Chondrocyte (in vitro differentiated cells): ENCODE results near the gene GNB1L. TPM values are rescaled to one million over a fixed set of nuclear protein-coding genes. Genes with fewer than 3 reads are reported as not detected.
"Not testable (repeated sequence)": the region's sequence is repeated elsewhere in the genome, so short reads cannot be mapped to it uniquely, and the experiment has no call there.

Experiments
- DNase-seq: peaks from one replicate; pipeline ENCODE4 v3.0.0; 2021; ENCODE audit warnings: mixed read lengths, low spot score
- H3K27ac Mint-ChIP-seq: one replicate; pipeline ENCODE4 v1.8.0; 2021; ENCODE audit warnings: mild to moderate bottlenecking, moderate library complexity, mixed read lengths; ENCODE audit not compliant: unreplicated experiment
- H3K27me3 Mint-ChIP-seq: 2 replicates; pipeline ENCODE4 v1.8.0; 2021; ENCODE audit warnings: low read depth, mixed read lengths
- H3K36me3 Mint-ChIP-seq: 2 replicates; pipeline ENCODE4 v1.8.0; 2021; ENCODE audit warnings: low read depth, mixed read lengths
- H3K4me1 Mint-ChIP-seq: 2 replicates; pipeline ENCODE4 v1.8.0; 2021; ENCODE audit warnings: low read depth, mild to moderate bottlenecking, mixed read lengths
- H3K4me3 Mint-ChIP-seq: one replicate; pipeline ENCODE4 v1.8.0; 2021; ENCODE audit warnings: mild to moderate bottlenecking, moderate library complexity, mixed read lengths; ENCODE audit not compliant: unreplicated experiment
- H3K9me3 Mint-ChIP-seq: 2 replicates; pipeline ENCODE4 v1.8.0; 2021; ENCODE audit warnings: low read depth, mixed read lengths
- CTCF ChIP-seq: fragments of 200-600 bp; sonication (generic); IDR thresholded peaks from 2 replicates; pipeline ENCODE4 v1.5.0; 2021; ENCODE audit warnings: antibody characterized with exemption, mild to moderate bottlenecking, moderate library complexity
- total RNA-seq: library from RNA; stranded (reverse); gene quantifications from 3 replicates; pipeline ENCODE4 v1.2.1, GENCODE V29; 2021

Gene GNB1L
- total RNA-seq, 1 donor from 2014 or later, result 5.3 TPM

GRCh38 chr22:19784384-19785175 is 70.1 kb downstream of the GNB1L start:
- H3K27ac Mint-ChIP-seq, result no peak overlapping the region
- no peaks in the 10 kb centered on the region for H3K27me3 Mint-ChIP-seq
- H3K36me3 Mint-ChIP-seq, result peaks cover 3% of the 10 kb centered on the region
- H3K4me1 Mint-ChIP-seq, result peaks cover 5% of the 10 kb centered on the region
- H3K4me3 Mint-ChIP-seq, result no peak overlapping the region
- DNase-seq, result peak; percentile 85
- no peak for TF ChIP-seq CTCF
- peaks cover 4% of the 10 kb centered on the region for H3K9me3 Mint-ChIP-seq

DNA sequence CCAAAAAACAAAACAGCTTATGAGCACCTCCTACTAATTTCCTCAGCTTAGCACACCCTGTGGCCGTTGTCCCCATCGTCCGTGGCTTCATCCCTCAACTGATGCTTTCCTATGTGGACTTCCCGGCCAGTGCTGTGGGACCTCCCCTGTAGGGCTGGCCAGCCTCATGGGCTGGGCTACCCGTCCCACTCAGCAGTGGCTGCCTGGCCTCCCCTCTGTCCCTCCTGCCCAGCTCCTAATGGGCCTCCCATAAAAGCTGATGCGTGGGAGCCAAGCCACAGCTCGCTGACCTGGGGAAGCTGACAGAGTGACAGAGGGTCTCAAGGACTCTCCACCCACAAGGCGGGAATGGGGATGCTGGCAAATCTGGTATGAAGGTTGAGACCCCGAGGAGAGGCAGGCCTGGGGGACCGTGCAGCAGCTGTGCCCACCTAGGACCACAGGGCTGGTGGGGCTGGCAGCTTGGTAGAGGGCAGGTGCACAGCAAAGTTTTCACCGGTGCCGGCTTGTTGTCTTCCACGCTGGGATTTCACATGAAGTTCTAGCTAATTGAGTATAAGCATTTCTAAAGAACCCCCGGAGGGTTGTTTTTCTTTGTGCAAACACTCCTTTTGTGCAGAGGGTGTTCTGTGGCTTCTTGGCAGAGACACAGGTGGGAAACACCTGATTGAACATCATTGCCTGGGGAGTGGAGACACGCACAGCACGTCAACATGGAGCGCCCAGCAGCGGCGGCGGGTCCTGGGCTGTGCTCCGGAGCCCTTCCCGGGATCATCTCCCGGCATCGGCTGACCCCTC is 70.9 kb downstream of the GNB1L start:
- peaks cover 3% of the 10 kb centered on the region for H3K27me3 Mint-ChIP-seq
- DNase-seq, result no peak

DNA sequence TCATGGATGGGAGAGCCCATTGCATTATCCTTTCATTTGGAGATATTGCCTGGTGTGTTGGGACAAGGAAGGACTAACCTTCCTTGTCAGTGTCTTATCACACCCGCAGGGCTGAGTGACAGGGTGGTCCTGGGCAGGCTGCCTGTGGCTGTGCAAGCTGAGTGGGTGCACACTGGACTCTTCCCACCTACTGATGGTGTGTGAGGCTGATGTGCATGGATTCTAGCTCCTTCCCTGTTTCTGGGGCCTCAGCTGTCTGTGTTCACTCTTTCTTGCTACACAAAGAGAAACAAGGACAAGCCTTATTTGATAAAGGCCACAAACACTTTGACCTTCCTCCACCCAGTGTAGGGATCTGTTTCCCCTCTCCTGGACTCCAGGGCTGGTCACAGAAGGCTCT is 72.1 kb downstream of the GNB1L start:
- no peak for TF ChIP-seq CTCF
- peaks cover 3% of the 10 kb centered on the region for H3K27me3 Mint-ChIP-seq
- H3K27ac Mint-ChIP-seq, result no peak overlapping the region
- H3K36me3 Mint-ChIP-seq, result peaks cover 3% of the 10 kb centered on the region
- H3K9me3 Mint-ChIP-seq, result peaks cover 4% of the 10 kb centered on the region
- peaks cover 5% of the 10 kb centered on the region for H3K4me1 Mint-ChIP-seq
- H3K4me3 Mint-ChIP-seq, result no peak overlapping the region
- no peak for DNase-seq

More for the DNA sequence above, 70.9 kb downstream of the GNB1L start:
- H3K9me3 Mint-ChIP-seq, result peaks cover 4% of the 10 kb centered on the region
- TF ChIP-seq CTCF, result no peak
- H3K27ac Mint-ChIP-seq, result no peak overlapping the region
- H3K4me1 Mint-ChIP-seq, result peaks cover 5% of the 10 kb centered on the region
- H3K36me3 Mint-ChIP-seq, result peaks cover 3% of the 10 kb centered on the region
- no peak overlapping the region for H3K4me3 Mint-ChIP-seq

DNA sequence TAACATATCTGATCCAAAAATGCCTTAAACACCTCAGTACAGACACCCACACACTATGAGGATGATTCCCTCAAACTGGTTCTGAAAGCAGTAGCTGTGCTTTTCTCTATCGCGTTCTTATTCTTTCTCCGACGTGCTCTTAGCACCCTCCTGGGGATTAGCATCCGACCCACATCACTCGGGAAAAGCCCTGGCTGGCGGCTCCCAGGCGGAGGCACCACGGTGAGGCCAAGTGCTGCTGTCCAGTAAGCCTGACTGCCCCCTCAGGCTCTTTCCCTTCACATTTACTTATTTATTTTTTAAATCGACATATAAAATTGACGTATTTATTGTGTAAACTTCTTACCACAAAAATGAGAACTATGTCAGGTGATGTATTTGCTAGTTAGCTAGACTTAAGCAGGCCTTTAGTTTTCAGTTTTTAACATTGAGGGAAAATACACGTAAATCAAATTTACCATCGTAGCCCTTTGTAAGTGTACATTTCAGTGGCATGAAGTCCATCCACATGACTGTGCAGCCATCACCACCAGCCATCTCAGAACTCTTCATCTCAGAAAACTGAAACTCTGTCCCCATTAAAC is 74.9 kb downstream of the GNB1L start:
- TF ChIP-seq CTCF, result no peak
- Mint-ChIP-seq H3K9me3 (peaks cover 4% of the 10 kb centered on the region), H3K4me1 (peaks cover 5% of the 10 kb centered on the region), H3K27ac (no peak overlapping the region), H3K36me3 (peaks cover 2% of the 10 kb centered on the region), H3K4me3 (no peak overlapping the region), H3K27me3 (peaks cover 3% of the 10 kb centered on the region)
- no peak for DNase-seq

DNA sequence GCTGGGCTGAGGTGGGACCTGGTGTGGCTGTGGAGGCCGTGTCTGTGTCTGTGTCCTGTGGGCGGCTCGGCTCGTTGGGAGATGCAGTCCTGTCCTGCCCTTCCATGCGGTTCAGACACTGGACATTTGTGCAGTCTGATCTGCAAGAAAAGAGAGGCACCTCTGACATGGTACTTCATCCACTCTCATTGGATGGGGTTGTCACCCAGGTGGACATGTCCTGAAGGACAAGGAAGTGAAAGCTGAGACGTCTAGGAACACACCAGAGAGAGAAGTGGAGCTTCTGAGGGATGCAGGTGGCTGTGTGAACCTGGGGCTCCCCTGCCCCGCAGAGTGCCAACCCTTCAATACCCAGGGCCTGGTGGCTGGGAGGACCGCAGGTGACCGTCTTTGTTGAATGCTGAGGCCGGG is 75.7 kb downstream of the GNB1L start:
- no peak for TF ChIP-seq CTCF
- Mint-ChIP-seq H3K4me3 (no peak overlapping the region), H3K27me3 (peaks cover 9% of the 10 kb centered on the region), H3K4me1 (peaks cover 5% of the 10 kb centered on the region), H3K27ac (no peak overlapping the region), H3K36me3 (peaks cover 2% of the 10 kb centered on the region), H3K9me3 (peaks cover 4% of the 10 kb centered on the region)
- DNase-seq, result no peak

GRCh38 chr22:19777192-19777591 is 77.5 kb downstream of the GNB1L start:
- DNase-seq, H3K36me3 Mint-ChIP-seq, H3K27ac Mint-ChIP-seq, H3K4me1 Mint-ChIP-seq, H3K4me3 Mint-ChIP-seq, H3K9me3 Mint-ChIP-seq: not testable (repeated sequence)
- H3K27me3 Mint-ChIP-seq, result peaks cover 16% of the 10 kb centered on the region
